Measurements from ENCODE around the gene CFAP299.

Gene CFAP299

DNA sequence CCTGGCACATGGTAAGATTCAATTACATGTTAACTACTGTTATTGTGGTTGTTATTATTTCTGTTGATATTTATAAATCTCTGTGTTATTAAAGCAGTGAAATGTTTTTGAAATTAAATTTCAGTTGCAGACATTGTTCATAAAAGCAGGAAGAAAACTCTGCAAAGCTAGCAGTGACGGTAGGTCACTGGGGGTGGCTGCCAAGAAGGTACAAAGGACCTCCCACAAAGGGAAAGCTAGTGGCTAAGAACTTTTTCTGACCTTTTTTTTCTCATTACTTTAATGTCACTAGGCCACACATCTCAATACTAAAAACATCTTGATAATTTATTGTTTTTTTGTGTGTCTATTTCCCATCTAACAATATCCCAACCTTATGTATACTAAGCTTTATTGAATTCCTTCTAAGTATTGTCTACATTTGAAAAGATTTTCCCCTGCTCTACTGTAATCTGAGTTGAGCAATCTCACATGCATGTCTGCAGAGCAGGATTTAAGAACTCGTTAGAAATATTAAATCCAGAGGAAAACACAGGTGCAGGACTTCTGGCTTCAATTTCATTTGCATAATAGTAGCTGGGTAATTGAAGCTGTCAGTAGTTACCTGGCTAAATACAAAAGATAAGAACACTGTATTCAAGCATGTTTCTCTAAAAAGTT is 197.3 kb downstream of the CFAP299 start:
- DNase-seq = no peak

DNA sequence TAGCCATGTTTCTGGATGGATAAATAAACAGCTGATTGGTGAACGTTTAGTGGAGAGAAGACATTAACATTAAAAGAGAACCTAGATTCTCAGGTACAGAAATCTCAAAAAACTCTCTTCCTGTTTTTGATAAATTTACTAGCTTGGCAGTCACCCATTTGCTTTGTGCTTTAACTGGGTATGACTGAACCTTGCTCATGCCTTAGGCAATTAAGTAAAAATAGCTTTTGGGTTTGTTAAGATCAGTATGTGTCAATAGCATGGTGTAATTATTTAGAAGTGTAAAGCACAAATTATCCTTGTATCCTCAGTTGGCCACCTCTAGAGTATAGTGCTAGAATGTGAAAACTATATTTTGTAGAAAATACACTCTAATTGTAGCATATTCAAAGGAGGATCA is 200.0 kb downstream of the CFAP299 start:
- no peak for DNase-seq

DNA sequence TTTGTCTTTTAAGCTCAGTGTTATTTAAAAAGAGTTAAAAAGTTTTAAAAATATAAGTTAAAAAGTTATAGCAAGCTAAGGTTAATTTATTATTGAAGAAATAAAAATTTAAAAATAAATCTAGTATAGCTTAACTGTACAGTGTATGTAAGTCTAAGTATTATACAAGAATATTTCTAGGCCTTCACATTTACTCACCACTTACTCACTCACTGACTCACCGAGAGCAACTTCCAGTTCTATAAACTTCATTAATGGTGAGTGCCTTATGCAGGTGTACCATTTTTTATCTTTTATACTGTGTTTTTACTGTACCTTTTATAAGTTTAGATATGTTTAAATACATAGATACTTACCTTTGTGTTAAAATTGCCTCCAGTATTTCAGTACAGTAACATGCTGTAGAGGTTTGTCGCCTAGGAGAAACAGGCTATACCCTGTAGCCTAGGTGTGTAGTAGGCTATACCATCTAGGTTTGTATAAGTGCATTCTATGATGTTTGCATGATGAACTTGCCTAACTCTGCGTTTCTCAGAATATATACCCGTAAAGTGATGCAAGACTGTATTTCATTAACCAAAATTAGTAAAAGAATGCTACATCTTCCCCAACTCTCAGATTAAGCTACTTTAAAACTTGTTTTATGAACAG is 202.9 kb downstream of the CFAP299 start:
- DNase-seq = no peak

DNA sequence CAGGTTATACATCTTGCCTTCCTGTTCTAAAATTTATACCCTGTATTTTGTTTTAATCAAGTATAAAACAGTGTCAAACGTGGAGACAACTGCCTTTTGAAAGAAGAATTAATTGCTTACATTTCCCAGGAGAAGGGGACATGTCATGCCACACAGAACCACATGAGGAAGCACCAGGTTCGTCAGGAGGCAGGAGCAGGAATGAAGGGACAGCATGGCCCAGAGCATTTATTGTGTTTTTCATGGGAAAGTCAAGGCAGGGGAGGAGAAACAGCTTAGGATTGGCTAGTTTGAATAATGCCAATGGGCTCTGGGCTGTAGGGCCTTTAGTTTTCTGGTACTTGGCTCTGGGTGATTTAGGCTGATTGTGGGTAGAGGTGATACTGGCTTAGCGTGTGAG is 203.7 kb downstream of the CFAP299 start:
- no peak for DNase-seq

DNA sequence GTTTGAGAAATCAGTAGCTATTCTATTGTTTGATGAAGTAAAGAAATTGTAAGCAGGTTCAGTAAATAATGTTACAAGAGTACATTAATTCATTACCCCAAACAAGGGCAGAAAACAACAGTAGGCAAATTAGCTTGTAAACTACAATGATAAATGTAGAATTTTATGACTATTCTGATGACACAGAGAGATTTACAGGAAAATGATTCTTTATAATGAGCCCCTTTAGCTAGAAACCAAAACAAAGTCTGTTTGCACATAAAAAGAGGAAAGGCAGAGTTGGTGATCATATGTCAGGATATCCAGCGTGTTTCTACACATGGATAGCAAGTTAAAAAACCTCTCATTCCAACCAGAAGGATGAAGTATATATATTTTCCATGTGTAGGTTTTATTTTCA is 204.8 kb downstream of the CFAP299 start:
- no peak for DNase-seq

DNA sequence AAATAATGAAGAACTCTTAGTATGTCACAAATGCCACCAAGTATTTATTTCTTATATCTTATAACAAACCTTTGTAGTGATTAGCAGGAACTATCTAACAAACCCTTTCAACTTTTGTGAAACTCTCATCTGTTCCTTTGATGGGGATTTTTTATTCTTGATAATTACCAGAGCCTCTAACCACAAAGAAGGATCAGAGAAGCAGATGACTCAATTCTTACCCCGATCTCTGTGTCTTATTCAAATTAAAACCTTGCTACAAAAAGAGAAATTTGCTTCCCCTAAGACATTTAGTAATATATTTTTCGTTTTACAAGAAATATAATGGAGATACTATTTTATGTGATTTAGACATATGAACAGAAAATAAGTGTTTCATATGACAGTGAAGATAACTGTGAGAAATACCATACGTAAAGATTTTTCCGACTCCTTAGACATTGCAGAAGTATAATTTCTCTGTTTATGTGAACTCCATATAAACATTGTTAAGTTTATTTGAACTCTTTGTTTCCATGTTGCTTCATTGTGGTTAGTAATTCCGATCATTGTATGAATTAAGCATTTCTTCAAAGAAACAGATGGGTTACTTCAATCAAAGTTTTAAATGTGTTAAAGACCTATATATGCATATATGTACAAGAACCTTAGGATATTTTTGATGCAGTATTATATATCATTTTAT is 205.4 kb downstream of the CFAP299 start:
- DNase-seq = no peak

DNA sequence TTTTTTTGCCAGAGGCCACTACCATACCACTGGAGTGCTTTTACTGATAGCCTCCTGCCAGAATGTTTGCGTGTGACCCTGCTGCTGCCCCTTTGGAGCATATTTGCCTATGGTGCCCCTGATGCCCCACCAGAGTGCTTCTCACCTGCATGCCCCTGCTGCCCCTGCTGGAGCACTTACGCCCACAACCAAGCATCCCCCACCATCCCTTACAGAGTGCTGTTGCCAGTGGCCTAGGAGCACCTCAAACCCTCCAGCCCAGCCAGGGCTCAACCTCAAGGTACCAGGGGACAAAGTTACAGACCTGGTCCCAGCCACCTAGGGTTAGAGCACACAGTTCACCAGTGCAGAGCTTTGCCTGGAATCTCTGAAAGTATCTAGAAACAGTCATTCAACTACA is 207.2 kb downstream of the CFAP299 start:
- DNase-seq = no peak

DNA sequence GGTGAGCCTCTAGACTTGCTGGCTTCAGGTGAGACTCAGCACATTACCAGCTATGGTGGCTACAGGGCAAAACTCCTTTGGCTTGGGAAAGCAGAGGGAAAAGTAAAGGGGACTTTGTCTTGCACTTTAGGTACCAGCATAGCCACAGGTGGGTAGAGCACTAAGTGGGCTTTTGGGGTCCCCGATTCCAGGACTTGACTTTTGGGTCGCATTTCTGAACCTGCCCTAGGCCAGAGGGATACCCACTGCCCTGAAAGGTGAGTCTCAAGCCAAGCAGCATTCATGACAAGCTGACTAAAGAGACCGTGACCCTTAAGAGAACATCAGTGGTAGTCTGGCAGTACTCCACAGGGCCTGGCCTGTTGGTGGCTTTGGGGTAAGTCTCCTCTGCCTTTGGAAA is 224.8 kb downstream of the CFAP299 start:
- no peak for DNase-seq

DNA sequence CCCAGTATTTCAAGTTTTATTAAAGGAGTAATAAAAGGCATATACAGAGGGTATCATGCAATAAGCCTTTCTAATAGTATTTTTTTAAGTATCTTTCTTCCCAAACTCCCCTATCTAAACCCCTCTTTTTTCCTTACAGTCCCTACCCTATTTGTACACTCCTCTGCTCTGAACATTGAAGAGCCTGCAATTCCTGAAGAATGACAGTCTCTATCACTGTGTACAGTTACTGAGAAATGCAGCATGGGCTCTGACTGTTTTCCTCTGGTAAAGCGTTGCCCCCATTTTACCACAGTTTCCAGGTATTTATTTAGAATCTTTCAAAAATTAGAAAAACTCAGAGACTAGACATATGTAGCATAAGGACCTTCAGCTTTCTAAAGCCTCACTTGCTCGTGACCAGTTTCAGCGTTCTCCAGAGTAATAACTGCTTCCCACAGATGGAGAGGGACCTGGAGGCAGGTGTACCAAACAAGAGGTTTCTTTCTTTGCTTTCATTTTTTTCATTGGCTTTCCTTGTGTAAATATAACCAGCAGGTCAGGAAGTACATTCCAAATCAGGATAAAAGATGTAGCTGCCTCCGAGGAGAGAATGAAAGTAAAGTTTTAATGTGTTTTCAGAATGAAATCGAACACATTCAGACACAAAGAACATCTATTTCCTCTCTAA is 230.8 kb downstream of the CFAP299 start:
- DNase-seq = no peak

DNA sequence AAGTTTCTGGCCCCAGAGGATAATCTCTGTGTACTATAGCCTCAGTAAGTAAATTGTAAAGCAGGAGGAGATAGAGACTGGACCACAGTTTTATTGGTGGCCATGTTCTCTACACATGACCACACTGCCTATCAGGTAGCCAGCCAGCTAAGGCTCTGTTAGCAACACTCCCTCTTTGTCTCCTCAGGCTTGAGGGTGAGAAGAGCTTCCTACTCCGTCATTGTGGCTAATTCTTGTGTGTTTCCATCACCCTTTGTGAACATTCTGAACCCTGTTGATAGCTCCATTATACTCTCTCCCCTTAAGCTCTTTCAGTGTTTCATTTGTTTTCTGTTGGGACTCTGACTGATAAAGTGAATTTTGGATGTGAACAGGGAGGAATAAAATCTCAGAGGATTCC is 233.4 kb downstream of the CFAP299 start:
- DNase-seq = no peak

DNA sequence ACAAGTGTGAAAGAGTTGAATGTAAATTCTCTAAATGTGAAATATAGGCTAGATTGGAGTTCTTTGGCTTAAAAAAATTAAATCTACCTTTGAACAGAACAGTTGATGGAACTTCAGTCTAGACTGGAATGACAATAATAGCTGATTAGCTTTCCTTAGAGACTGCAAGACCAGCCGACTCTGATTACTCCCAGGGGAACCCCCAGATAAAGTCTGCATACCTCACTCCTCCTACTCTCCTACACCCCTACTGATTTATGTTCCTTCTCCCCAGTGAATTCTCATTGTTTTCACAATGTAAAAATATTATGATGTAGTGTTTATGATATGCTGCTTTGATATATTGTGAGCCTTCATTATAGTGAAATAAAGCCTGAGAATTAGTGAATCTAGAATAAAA is 241.3 kb downstream of the CFAP299 start:
- DNase-seq = no peak

DNA sequence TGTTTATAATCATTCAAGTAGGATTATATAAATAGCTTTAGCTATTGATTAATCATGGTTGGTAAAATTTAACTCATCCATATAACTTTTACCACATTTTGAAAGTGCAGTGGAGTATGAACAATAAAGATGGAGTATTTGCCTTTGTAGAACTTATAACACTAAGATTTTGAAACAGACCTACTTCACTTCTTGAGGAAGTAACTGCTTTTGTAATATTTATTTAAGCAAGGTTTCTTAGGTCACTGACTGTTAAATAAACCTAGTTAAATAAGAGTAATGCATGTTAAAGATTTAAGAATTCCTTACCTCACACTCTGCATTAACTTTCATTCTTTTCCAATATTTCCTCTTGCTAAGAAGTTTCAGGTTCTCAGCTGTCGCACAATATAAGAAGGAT is 242.5 kb downstream of the CFAP299 start:
- no peak for DNase-seq

DNA sequence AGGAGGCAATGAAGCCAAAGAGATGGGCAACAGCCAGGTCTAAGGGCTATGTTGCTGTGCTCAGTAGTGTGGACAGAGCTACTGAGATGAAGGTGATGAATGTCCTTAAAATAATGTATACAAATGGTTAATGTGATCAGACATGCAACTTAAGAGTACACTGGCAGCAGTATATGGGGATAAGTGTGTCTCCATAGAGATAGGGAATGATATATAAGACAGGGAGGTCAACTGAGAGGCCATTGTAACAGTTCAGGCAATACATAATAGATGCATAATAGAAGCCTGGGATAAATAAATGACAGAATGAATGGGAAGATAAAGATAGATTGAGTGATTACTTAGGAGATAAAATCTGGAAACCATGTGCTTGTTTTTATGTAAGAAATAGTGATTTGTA is 250.0 kb downstream of the CFAP299 start:
- DNase-seq = no peak

DNA sequence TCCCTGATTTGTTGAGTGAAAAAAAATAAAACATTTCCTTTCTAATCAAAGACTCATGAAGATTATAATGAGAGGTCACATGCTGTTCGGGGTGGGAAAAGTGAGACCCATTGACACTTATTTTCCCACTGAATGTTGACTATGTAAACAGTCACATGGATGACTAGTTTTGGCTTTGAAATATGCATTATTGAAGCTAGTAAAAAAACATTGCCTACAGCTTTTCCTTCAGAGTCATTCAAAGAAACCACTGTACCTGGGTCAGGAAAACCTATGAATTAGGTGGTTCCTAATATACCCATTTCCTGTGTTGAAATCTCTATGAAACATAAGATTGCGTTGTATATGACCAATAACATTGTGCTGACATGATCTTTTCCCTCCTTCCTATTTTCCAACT is 251.2 kb downstream of the CFAP299 start:
- DNase-seq = no peak

DNA sequence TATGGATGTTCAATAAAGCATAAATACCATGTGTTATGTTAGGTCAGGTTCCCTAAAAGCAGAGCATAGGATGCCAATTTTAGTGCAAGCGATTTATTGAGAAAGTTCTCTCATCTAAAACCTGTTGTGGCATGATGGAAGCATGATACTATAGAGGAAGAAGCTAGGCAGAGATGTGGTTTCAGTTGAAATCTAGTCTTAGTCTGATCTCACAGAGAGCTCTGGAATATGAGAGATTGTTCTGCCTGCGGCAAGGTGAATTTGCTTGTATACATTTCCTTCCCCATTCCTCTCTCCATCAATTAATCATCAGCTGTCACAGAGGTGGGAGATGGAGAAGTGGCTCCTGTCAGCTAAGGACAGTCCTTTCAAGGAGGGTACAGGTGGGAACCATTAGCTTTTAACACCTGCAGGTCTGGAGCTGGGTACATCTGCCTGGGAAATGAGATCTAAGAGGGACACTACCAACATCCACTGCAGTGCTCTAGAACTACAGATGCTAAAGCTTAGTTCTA is 252.4 kb downstream of the CFAP299 start:
- no peak for DNase-seq

DNA sequence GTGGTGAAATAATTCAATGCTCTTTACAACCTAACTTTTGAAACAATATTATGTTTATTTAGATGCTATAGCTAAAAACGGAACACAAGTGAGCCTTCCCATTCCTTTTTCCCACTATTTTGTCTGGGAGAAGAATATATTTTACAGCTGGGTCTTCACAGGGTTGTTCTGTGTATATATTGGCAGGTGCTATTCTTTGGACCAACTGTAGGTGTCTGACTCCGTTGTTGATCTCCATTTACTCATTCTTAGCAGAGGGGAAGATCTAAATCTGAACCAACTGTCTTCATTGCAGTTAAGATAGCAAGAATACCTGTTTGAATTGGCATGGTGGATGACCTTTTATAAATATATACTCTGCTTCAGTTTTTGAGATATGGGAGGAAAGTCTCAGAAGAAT is 257.4 kb downstream of the CFAP299 start:
- no peak for DNase-seq

DNA sequence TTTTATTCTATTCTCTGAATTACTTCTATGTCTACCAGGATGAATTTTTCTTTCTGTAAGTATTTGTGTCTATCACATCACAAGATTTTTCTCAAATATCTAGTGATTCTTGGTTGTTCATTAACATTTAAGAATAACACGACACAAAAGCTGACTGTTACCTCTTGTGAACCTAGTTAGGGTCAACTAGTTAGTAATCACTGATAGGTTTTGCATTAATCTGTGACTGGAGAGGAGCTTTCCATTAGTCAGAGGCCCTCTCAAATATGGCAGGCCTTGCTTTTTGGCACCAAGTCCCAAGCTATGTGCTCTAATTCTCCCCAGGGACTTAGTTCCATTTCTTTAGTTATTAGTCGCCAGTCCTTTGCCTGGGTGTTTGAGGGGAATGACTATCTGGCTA is 259.2 kb downstream of the CFAP299 start:
- no peak for DNase-seq

DNA sequence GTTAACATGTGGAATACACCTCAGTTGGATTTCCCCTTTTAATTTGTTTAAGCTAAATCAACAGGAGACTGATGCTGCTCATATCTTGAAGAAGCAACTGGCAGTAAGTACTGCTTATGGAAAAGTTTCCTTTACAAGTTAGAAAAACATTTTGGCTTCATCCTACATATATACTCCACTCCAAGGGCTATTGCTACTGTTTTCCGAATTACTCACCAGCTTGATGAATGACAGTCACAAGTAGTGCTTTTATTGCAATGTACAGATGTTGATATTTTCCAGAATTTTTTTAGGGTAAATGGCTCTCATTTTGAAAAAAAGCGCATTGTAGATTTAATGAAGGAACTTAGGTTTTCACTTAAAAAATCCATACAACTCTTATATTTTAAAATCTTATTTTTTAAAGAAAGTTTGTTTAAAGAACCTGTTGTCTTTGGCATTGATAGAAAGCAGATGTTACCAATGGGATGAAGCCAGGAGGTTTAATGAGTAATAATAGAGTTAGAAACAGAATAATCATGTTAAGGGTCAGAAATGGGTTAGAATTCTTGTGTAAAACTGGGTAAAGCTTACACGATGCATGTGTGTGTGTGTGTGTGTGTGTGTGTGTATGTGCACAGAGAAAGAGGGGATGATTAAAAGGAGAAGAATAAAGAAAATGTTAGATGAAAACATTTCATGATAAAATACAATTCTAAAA is 272.9 kb downstream of the CFAP299 start:
- no peak for DNase-seq

DNA sequence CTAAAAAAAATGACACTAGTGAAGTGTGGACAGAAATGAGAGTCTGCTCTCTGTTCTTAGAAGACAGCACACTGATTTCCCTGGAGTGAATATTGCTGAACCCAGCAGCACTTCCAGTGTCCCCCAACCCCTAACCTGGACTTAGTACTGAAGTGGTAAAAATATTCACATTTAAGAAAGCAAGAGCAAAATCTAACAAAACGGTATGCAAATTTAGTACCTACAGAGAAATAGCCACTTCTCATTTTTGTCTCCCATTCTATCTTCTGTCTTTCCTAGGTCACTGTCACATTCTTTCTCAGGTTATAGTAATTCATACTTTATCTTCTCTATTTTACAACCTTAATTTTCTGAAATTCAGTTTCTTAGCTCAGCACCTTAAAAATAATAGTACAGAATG is 274.7 kb downstream of the CFAP299 start:
- DNase-seq = no peak

DNA sequence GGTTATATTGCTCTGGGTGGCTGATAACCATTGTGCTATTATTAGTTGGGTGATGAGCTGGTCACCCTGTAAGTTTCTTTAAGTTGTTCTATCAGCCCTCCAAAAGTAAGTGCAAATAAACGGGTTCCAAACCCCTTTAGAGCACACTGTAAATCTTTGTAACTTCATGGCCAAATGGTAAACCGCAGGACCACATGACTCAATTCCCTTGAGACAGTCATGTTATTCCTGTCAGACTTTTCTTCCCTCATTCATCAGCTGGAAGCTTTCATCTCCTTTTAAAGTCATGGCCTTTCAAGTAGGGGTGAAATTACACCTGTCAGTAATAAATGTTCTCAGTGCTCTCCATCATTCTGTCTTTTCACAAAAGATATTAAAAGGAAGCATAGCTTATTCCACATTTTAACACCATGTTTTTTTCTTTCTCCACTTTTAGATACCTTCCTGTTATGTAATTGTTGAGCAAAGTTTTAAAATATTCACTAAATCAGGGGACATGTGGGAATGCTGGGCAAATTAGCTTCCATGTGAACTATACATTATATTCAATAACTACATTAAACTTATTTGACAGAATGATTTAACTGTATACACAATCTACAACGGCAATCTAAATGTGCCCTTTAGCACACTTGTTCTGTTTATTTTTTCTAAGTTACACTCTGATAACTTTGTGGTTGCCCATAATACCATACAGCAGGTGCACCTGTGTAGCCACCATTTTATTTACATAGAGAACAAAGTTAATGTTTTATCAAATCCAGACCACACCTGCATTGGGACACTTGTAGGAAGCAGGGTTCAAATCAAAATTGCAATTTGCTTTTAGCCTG is 275.5 kb downstream of the CFAP299 start:
- no peak for DNase-seq

DNA sequence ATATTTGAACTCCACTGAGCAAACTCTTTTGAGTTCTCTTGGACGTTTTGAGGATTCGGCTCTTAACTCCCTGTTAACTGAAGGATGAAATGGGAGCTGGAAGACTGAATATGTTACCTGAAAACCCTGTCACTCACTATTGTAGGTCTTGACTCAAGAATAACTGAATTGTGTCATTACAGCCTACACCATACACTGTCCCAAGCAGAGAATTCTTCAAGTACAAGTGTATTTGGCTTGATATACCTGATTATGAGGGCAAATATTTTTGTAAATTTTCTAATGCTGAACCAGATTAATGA is 276.1 kb downstream of the CFAP299 start:
- DNase-seq = no peak

DNA sequence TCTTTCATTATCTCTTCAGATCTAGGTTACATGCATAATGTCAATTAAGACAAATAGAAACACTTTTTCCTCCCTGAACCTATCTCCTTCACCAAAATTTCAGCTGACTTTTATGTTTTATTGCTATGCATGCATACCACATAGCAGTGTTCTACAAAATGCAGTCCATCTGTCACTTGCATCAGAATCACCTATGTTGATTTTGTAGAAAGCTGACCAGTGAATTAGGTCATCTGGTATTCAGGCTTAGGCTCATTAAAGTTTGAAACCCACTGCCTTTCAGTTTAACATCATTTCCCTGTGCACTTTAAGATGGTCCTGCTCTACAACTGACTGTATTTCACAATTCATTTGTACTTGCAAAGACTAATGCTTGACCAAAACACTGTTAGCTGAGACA is 277.9 kb downstream of the CFAP299 start:
- DNase-seq = no peak

Measured in bone marrow (tissue), 2 donors.